Activated naive CD4-positive, alpha-beta T cell treated with anti-CD3 and anti-CD28 coated beads, Interleukin-2, amount 10 ng/mL, durations not matched to agents 7 days and 5 days (primary cell): ENCODE data around the gene ACSF2.
"Not testable (repeated sequence)": the region's sequence is repeated elsewhere in the genome, so short reads cannot be mapped to it uniquely, and the experiment has no call there.

Source experiments
- CTCF ChIA-PET: fragments of 350-600 bp; sonication (Branson Sonifier 250); formaldehyde crosslinking; loops from one replicate; lab custom pipeline; 2021; ENCODE audit warnings: antibody characterized with exemption; lab: Charles Lee
- DNase-seq: peaks from one replicate; pipeline ENCODE4 v3.0.0-alpha.2; 2020
- H3K27ac Mint-ChIP-seq: one replicate; pipeline ENCODE4 v1.8.0; 2021; ENCODE audit warnings: mild to moderate bottlenecking, moderate library complexity, mixed read lengths
- H3K27me3 Mint-ChIP-seq: one replicate; pipeline ENCODE4 v1.8.0; 2021; ENCODE audit warnings: mild to moderate bottlenecking, mixed read lengths
- H3K36me3 Mint-ChIP-seq: one replicate; pipeline ENCODE4 v1.8.0; 2021; ENCODE audit warnings: mixed read lengths
- H3K4me1 Mint-ChIP-seq: one replicate; pipeline ENCODE4 v1.8.0; 2021; ENCODE audit warnings: mixed read lengths
- H3K4me3 Mint-ChIP-seq: one replicate; pipeline ENCODE4 v1.8.0; 2021; ENCODE audit warnings: mild to moderate bottlenecking, moderate library complexity, mixed read lengths
- H3K9me3 Mint-ChIP-seq: one replicate; pipeline ENCODE4 v1.8.0; 2021; ENCODE audit warnings: mixed read lengths

Gene ACSF2

GRCh38 chr17:50421308-50422051 lies 4.5 kb upstream of the ACSF2 start:
- H3K27me3 Mint-ChIP-seq = peaks cover 16% of the 10 kb centered on the region
- CTCF ChIA-PET = interaction anchor here (1.3 to 3.1 kb wide), 2 partner anchors 10 to 24 kb away, joined by 5 to 12 read pairs; partner anchors contain the start of gene LRRC59
- H3K4me3 Mint-ChIP-seq = peak overlapping the region; percentile 57
- no peaks in the 10 kb centered on the region for H3K36me3 Mint-ChIP-seq
- peaks cover 34% of the 10 kb centered on the region for H3K4me1 Mint-ChIP-seq
- H3K9me3 Mint-ChIP-seq = no peaks in the 10 kb centered on the region
- DNase-seq = peak; percentile 28
- peak overlapping the region; percentile 90 for H3K27ac Mint-ChIP-seq

- H3K9me3 Mint-ChIP-seq = no peaks in the 10 kb centered on the region
- H3K4me3 Mint-ChIP-seq = no peak overlapping the region
- peaks cover 11% of the 10 kb centered on the region for H3K27me3 Mint-ChIP-seq
- peak overlapping the region; percentile 33 for H3K27ac Mint-ChIP-seq
- CTCF ChIA-PET = interaction anchor here (3.1 kb wide), 1 partner anchor 25 kb away, joined by 12 read pairs; the partner anchor contains the start of gene LRRC59
- H3K36me3 Mint-ChIP-seq = peaks cover 1% of the 10 kb centered on the region
- peaks cover 47% of the 10 kb centered on the region for H3K4me1 Mint-ChIP-seq
- no peak for DNase-seq
These were observed 3.3 kb upstream of the ACSF2 start for GRCh38 chr17:50422738-50423137.

- peaks cover 11% of the 10 kb centered on the region for H3K27me3 Mint-ChIP-seq
- no peak overlapping the region for H3K4me3 Mint-ChIP-seq
- H3K9me3 Mint-ChIP-seq = no peaks in the 10 kb centered on the region
- no peak for DNase-seq
- H3K27ac Mint-ChIP-seq = no peak overlapping the region
- H3K36me3 Mint-ChIP-seq = peaks cover 1% of the 10 kb centered on the region
- peaks cover 49% of the 10 kb centered on the region for H3K4me1 Mint-ChIP-seq
- CTCF ChIA-PET = no interaction called here
These were observed 2.4 kb upstream of the ACSF2 start for GRCh38 chr17:50423553-50424159.

- Mint-ChIP-seq H3K4me1 (peaks cover 47% of the 10 kb centered on the region), H3K27me3 (peaks cover 3% of the 10 kb centered on the region), H3K9me3 (no peaks in the 10 kb centered on the region), H3K4me3 (no peak overlapping the region), H3K36me3 (peaks cover 1% of the 10 kb centered on the region), H3K27ac (peak overlapping the region; percentile 19)
- CTCF ChIA-PET = no interaction called here
- no peak for DNase-seq
These were observed 1.6 kb upstream of the ACSF2 start for GRCh38 chr17:50424246-50424995.

- Mint-ChIP-seq H3K4me1 (peaks cover 45% of the 10 kb centered on the region), H3K4me3 (peak overlapping the region; percentile 78), H3K36me3 (peaks cover 1% of the 10 kb centered on the region), H3K27me3 (no peaks in the 10 kb centered on the region), H3K9me3 (no peaks in the 10 kb centered on the region), H3K27ac (peak overlapping the region; percentile 81)
- CTCF ChIA-PET = interaction anchor here (2.2 to 2.4 kb wide), 2 partner anchors 28 to 53 kb away, joined by 14 to 15 read pairs; partner anchors contain the start of genes LRRC59 and RSAD1
- DNase-seq = no peak
These were observed 879 bp upstream of the ACSF2 start for GRCh38 chr17:50424996-50425681.

- no peaks in the 10 kb centered on the region for H3K27me3 Mint-ChIP-seq
- H3K36me3 Mint-ChIP-seq = peaks cover 1% of the 10 kb centered on the region
- H3K9me3 Mint-ChIP-seq = no peaks in the 10 kb centered on the region
- DNase-seq = no peak
- peak overlapping the region; percentile 82 for H3K27ac Mint-ChIP-seq
- CTCF ChIA-PET = interaction anchor here (2.2 to 2.4 kb wide), 2 partner anchors 29 to 52 kb away, joined by 14 to 15 read pairs; partner anchors contain the start of genes LRRC59 and RSAD1
- H3K4me1 Mint-ChIP-seq = peaks cover 33% of the 10 kb centered on the region
- peak overlapping the region; percentile 78 for H3K4me3 Mint-ChIP-seq
These were observed 409 bp downstream of the ACSF2 start for GRCh38 chr17:50426472-50426782.

- CTCF ChIA-PET = interaction anchor here (2.2 to 2.4 kb wide), 2 partner anchors 30 to 51 kb away, joined by 14 to 15 read pairs; partner anchors contain the start of genes LRRC59 and RSAD1
- peaks cover 1% of the 10 kb centered on the region for H3K36me3 Mint-ChIP-seq
- peaks cover 28% of the 10 kb centered on the region for H3K4me1 Mint-ChIP-seq
- H3K4me3 Mint-ChIP-seq = peak overlapping the region; percentile 78
- no peaks in the 10 kb centered on the region for H3K9me3 Mint-ChIP-seq
- no peaks in the 10 kb centered on the region for H3K27me3 Mint-ChIP-seq
- DNase-seq = peak; percentile 47
- peak overlapping the region; percentile 82 for H3K27ac Mint-ChIP-seq
These were observed 1.1 kb downstream of the ACSF2 start for GRCh38 chr17:50426814-50427787.

GRCh38 chr17:50428126-50428525 lies 2.1 kb downstream of the ACSF2 start:
- H3K27ac Mint-ChIP-seq = peak overlapping the region; percentile 82
- H3K27me3 Mint-ChIP-seq, H3K9me3 Mint-ChIP-seq, H3K4me3 Mint-ChIP-seq, H3K36me3 Mint-ChIP-seq, DNase-seq: not testable (repeated sequence)
- CTCF ChIA-PET = interaction anchor here (3.3 kb wide), 1 partner anchor 31 kb away, joined by 9 read pairs; the partner anchor contains the start of gene LRRC59
- peaks cover 25% of the 10 kb centered on the region for H3K4me1 Mint-ChIP-seq

GRCh38 chr17:50428831-50429424 lies 2.9 kb downstream of the ACSF2 start:
- H3K4me1 Mint-ChIP-seq = peaks cover 30% of the 10 kb centered on the region
- H3K4me3 Mint-ChIP-seq = no peak overlapping the region
- no peaks in the 10 kb centered on the region for H3K9me3 Mint-ChIP-seq
- no peaks in the 10 kb centered on the region for H3K27me3 Mint-ChIP-seq
- H3K27ac Mint-ChIP-seq = no peak overlapping the region
- no peak for DNase-seq
- CTCF ChIA-PET = interaction anchor here (0.7 to 3.3 kb wide), 2 partner anchors 32 to 207 kb away, joined by 3 to 9 read pairs; partner anchors contain the start of gene LRRC59
- peaks cover 1% of the 10 kb centered on the region for H3K36me3 Mint-ChIP-seq

GRCh38 chr17:50429793-50430192 lies 3.8 kb downstream of the ACSF2 start:
- Mint-ChIP-seq H3K27ac (no peak overlapping the region), H3K4me1 (peaks cover 33% of the 10 kb centered on the region), H3K27me3 (no peaks in the 10 kb centered on the region), H3K4me3 (no peak overlapping the region), H3K36me3 (peaks cover 1% of the 10 kb centered on the region), H3K9me3 (no peaks in the 10 kb centered on the region)
- CTCF ChIA-PET = interaction anchor here (3.3 kb wide), 1 partner anchor 32 kb away, joined by 9 read pairs; the partner anchor contains the start of gene LRRC59
- no peak for DNase-seq

GRCh38 chr17:50430821-50431618 lies 5.0 kb downstream of the ACSF2 start:
- CTCF ChIA-PET = interaction anchor here (0.6 to 3.3 kb wide), 3 partner anchors 9 to 56 kb away, joined by 3 to 9 read pairs (median 6); partner anchors contain the start of gene LRRC59
- Mint-ChIP-seq H3K36me3 (peaks cover 1% of the 10 kb centered on the region), H3K9me3 (no peaks in the 10 kb centered on the region), H3K4me1 (peaks cover 25% of the 10 kb centered on the region), H3K4me3 (no peak overlapping the region), H3K27ac (no peak overlapping the region), H3K27me3 (no peaks in the 10 kb centered on the region)
- DNase-seq = no peak
